Adrenal gland (tissue), 5 donors: ENCODE data around the gene BHMT2.
A peak's percentile ranks its signal among the peaks of the same experiment; 100 is the strongest.

Experiments
- POLR2A ChIP-seq, 2 donors: fragments of 450-650 bp; IDR thresholded peaks; one replicate each; pipeline ENCODE4 v1.6.1; 2017; ENCODE audit warnings: antibody characterized with exemption in 2 of 2, mild to moderate bottlenecking in 2 of 2, moderate library complexity in 1 of 2
- TF ChIP-seq, protein P1 (sequence below), 6 experiments: fragments of 450-650 bp in 4 of 6; fragments of 200-600 bp in 2 of 6; sonication (generic) in 1 of 6; IDR thresholded peaks; 1 replicate in 5 of 6; 2 replicates in 1 of 6; pipeline versions ENCODE4 v1.5.1 to v1.8.0; 2016 to 2021; ENCODE audit warnings: antibody characterized with exemption in 6 of 6, mild to moderate bottlenecking in 2 of 6, moderate library complexity in 1 of 6
- donor health status: DM: no; HTN: no; CAD: no.

DNA sequence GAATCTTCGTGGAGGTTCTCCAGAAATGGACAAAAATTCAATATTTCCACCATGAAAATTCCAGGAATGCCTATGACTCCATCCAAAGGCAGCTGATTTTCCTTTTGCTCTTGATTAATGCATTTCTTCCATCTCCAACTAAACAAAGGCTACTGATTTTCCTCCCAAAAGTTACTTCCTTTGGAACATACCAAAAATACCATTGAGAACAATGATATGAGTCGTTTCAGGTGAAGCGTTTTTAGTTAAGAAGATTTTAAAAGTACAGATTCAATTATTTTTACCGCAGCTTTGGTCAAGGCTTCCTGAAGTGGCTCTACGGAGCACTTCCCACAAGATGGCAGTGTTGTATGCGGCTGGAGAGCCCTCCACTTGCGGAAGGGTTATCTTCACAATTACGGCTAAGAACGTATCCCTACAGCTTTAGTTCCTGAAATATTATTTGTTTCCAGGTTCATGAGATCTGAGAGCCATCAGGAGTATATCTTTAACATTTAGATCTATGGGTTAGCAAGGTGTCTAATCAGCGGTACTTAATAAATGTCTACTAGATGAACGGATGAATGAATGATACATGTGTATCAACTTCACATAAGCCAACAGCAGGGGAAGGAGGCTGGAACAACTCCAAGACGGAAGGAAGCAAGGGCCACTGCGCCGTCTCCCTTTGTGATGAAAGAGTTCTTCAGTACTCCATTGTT, 48.6 kb upstream of the BHMT2 start:
- TF ChIP-seq, protein P1, sequence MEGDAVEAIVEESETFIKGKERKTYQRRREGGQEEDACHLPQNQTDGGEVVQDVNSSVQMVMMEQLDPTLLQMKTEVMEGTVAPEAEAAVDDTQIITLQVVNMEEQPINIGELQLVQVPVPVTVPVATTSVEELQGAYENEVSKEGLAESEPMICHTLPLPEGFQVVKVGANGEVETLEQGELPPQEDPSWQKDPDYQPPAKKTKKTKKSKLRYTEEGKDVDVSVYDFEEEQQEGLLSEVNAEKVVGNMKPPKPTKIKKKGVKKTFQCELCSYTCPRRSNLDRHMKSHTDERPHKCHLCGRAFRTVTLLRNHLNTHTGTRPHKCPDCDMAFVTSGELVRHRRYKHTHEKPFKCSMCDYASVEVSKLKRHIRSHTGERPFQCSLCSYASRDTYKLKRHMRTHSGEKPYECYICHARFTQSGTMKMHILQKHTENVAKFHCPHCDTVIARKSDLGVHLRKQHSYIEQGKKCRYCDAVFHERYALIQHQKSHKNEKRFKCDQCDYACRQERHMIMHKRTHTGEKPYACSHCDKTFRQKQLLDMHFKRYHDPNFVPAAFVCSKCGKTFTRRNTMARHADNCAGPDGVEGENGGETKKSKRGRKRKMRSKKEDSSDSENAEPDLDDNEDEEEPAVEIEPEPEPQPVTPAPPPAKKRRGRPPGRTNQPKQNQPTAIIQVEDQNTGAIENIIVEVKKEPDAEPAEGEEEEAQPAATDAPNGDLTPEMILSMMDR (IDR thresholded peaks at IDR 0.05): peak; percentile 48 to 85 (median 63)
- TF ChIP-seq POLR2A (IDR thresholded peaks at IDR 0.05): no peak
